GM12864 (cell line): ENCODE measurements around the gene GSDMA.
"Not testable (repeated sequence)": the region's sequence is repeated elsewhere in the genome, so short reads cannot be mapped to it uniquely, and the experiment has no call there.

Source experiments
- DNase-seq: peaks from one replicate; pipeline ENCODE4 v3.0.0-alpha.2; 2011; ENCODE audit warnings: low read depth
- H3K4me3 ChIP-seq: 2 replicates; pipeline ENCODE4 v1.5.1; 2011; ENCODE audit warnings: mild to moderate bottlenecking, low read depth, low read length, control low read depth
- TF ChIP-seq, protein P1 (sequence below): IDR thresholded peaks from 2 replicates; pipeline ENCODE4 v1.5.1; 2011; ENCODE audit warnings: low read depth, mild to moderate bottlenecking, moderate library complexity, low read length, control low read depth, inconsistent platforms; ENCODE audit errors: missing control alignments

The GSDMA gene

GRCh38 chr17:40005520-40005919 is 42.7 kb downstream of the GSDMA start:
- no peak for DNase-seq
- H3K4me3 ChIP-seq, result no peak overlapping the region
- TF ChIP-seq, protein P1, sequence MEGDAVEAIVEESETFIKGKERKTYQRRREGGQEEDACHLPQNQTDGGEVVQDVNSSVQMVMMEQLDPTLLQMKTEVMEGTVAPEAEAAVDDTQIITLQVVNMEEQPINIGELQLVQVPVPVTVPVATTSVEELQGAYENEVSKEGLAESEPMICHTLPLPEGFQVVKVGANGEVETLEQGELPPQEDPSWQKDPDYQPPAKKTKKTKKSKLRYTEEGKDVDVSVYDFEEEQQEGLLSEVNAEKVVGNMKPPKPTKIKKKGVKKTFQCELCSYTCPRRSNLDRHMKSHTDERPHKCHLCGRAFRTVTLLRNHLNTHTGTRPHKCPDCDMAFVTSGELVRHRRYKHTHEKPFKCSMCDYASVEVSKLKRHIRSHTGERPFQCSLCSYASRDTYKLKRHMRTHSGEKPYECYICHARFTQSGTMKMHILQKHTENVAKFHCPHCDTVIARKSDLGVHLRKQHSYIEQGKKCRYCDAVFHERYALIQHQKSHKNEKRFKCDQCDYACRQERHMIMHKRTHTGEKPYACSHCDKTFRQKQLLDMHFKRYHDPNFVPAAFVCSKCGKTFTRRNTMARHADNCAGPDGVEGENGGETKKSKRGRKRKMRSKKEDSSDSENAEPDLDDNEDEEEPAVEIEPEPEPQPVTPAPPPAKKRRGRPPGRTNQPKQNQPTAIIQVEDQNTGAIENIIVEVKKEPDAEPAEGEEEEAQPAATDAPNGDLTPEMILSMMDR, result no peak

- H3K4me3 ChIP-seq, DNase-seq: not testable (repeated sequence)
Observed at GRCh38 chr17:40010946-40011500, 48.2 kb downstream of the GSDMA start.

GRCh38 chr17:40012017-40012647 is 49.3 kb downstream of the GSDMA start:
- not testable (repeated sequence) for H3K4me3 ChIP-seq, DNase-seq

GRCh38 chr17:40014375-40014980 is 51.7 kb downstream of the GSDMA start:
- TF ChIP-seq, protein P1, result no peak
- DNase-seq, result no peak
- no peak overlapping the region for H3K4me3 ChIP-seq

DNA sequence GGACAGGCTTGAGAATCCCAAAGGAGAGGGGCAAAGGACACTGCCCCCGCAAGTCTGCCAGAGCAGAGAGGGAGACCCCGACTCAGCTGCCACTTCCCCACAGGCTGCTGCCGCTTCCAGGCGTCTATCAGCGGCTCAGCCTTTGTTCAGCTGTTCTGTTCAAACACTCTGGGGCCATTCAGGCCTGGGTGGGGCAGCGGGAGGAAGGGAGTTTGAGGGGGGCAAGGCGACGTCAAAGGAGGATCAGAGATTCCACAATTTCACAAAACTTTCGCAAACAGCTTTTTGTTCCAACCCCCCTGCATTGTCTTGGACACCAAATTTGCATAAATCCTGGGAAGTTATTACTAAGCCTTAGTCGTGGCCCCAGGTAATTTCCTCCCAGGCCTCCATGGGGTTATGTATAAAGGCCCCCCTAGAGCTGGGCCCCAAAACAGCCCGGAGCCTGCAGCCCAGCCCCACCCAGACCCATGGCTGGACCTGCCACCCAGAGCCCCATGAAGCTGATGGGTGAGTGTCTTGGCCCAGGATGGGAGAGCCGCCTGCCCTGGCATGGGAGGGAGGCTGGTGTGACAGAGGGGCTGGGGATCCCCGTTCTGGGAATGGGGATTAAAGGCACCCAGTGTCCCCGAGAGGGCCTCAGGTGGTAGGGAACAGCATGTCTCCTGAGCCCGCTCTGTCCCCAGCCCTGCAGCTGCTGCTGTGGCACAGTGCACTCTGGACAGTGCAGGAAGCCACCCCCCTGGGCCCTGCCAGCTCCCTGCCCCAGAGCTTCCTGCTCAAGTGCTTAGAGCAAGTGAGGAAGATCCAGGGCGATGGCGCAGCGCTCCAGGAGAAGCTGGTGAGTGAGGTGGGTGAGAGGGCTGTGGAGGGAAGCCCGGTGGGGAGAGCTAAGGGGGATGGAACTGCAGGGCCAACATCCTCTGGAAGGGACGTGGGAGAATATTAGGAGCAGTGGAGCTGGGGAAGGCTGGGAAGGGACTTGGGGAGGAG is 52.5 kb downstream of the GSDMA start, which contains the start of gene CSF3:
TSS of gene CSF3 (plus strand) at position 436 of the 993 bp plus-strand sequence. CDS start at position 471, 35 bp downstream.
- no peak for DNase-seq
- TF ChIP-seq, protein P1, result no peak
- no peak within 1 kb of the TSS for H3K4me3 ChIP-seq

GRCh38 chr17:40015998-40016985 is 53.5 kb downstream of the GSDMA start:
- H3K4me3 ChIP-seq, result no peak overlapping the region
- no peak for DNase-seq
- TF ChIP-seq, protein P1, result no peak

- no peak overlapping the region for H3K4me3 ChIP-seq
- TF ChIP-seq, protein P1, result no peak
- no peak for DNase-seq
Observed at GRCh38 chr17:40017422-40018080, 54.7 kb downstream of the GSDMA start.
